GM18867 (cell line): ENCODE measurements around the gene BCAT1.

Experiments used
- ATAC-seq: cut with Tn5 transposase; IDR thresholded peaks from one replicate; pipeline ENCODE4 v1.9.1; 2021; ENCODE audit warnings: mild to moderate bottlenecking, moderate library complexity; ENCODE audit not compliant: unreplicated experiment

BCAT1 gene

GRCh38 chr12:24772813-24773212 is 176.1 kb downstream of the BCAT1 start:
- ATAC-seq: no peak

- no peak for ATAC-seq
Observed at GRCh38 chr12:24770821-24771220, 178.1 kb downstream of the BCAT1 start.

DNA sequence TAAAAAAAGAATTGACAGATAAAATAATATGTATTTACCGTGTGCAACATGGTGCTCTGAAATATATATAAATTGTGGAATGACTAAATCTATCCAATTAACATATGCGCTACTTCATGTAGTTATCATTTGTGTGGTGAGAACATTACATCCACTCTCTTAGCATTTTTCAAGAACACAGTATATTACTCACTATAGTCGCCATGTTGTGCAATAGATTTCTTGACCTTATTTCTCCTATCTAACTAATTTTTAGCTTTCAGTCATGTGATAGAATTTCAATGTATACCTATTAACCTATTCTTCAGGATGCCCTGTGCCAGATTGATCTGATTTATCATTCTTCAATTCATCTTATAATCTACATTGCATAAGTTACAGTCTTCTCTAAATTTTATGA is 178.6 kb downstream of the BCAT1 start:
- no peak for ATAC-seq

GRCh38 chr12:24769682-24770081 is 179.2 kb downstream of the BCAT1 start:
- no peak for ATAC-seq

DNA sequence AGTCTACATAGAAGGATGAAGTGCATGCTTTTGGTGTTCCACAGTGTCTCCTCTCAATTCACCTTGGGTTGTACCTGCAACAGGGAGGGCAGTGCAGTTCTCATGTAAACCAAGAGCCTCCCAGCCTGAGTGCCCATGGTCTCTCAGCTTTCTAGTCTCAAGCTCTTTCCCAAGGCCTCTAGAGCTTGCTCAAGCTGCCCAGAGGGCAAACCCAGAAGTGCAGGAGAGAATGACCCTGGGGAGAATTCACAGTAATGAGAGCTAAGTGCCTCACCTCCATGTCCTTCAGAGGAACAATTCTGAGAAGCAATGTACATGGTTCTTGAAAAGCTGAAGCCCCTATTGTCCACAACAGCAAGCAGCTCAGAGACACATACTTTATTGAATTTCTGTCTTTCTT is 180.5 kb downstream of the BCAT1 start:
- no peak for ATAC-seq

GRCh38 chr12:24767016-24767415 is 181.9 kb downstream of the BCAT1 start:
- ATAC-seq: no peak

DNA sequence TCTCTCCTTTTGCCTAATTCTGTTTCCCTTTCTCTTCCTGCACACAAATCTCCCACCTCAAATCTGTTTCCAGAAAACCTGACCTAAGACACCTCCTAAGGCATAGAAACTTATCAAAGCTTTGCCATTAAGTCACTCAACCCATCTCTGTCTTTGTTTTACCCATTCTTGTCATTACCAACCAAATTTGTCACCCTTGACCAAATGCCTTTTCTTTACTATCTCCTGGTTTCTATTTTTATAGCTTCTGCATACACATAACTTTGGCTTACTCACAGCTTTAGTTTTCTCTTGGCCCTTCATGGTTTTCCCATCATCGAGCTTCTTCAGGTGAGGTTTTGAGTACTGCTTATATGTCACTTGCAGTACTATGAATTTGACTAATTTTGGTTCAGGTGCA is 184.2 kb downstream of the BCAT1 start:
- ATAC-seq: no peak

DNA sequence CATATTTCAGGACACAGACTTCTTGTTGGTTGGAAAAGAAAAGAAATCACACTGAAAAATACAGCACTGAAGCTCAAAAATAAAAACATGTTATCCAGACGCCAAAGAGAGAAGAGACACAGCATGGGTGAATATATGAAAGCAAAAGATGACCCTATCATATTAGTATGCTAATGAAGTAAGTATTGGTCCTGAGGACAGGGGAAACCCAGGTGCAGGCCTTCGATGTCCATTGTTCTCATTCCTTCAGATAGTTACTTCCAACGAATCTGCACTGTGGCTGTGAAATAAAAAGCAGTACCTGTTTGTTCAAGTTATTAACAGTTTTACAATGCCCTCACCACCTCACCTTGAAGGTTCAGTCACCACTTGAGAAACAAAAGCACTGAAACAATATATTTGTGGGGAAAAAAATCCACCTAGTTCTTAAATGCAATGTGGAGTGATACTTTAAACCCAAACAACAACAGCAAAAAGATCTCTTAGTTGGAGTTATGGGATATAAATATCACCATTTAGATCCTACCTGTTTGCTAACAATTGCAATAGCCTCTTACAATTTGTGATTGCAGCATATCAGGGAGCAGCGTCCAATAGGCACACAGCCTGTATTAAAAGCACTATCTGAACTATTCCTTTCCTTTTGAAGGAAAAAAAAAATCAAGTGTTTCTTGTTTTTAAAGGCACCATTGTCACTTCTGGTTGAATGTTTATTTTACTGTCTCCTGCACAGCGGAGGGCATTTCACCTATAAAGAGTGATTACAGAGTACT is 188.1 kb downstream of the BCAT1 start:
- ATAC-seq: no peak

DNA sequence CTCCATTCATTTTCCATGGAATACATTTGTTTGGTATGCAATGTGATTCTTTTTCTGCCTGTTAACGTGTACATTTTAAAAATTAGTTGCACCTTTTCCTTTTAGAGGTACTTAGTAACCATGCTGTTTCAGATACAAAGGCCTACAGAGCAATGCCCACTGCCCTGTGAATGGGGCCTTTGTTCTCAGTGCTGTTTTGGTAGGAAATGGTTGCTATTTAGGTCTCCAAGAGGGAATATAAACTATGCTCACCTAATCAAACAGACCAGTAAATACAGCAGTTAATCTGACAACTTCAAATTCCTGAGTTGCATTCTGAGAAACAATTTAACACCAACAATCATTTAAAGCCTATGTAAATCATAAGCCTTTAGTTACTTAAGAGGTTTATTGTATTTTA is 188.7 kb downstream of the BCAT1 start:
- no peak for ATAC-seq
